OCI-LY3 (cell line): ENCODE measurements around the gene ST3GAL5.

Experiments used
- H2AFZ ChIP-seq: fragments of 200-600, 300-600 bp; shearing (Covaris generic); 2 replicates; pipeline ENCODE4 v1.6.0; 2014; ENCODE audit warnings: antibody characterized with exemption, low read depth, low read length
- H3K27ac ChIP-seq: fragments of 200-600, 300-600 bp; sonication (generic); 2 replicates; pipeline ENCODE4 v1.5.1; 2014; ENCODE audit warnings: mild to moderate bottlenecking, low read length, moderate library complexity, mixed read lengths
- H3K27me3 ChIP-seq: fragments of 200-600, 300-600 bp; sonication (generic); 2 replicates; pipeline ENCODE4 v1.6.1; 2014; ENCODE audit warnings: low read depth, low read length, mixed read lengths
- H3K36me3 ChIP-seq: fragments of 200-600, 300-600 bp; sonication (generic); replicated peaks from 2 replicates; pipeline ENCODE3; 2014; ENCODE audit warnings: low read depth, low read length, mixed read lengths
- H3K4me1 ChIP-seq: fragments of 300-600, 200-600 bp; sonication (generic); 2 replicates; pipeline ENCODE4 v1.6.1; 2014; ENCODE audit warnings: low read length, mixed read lengths
- H3K4me2 ChIP-seq: fragments of 200-600, 300-600 bp; sonication (generic); 2 replicates; pipeline ENCODE4 v1.6.1; 2014; ENCODE audit warnings: low read length, mixed read lengths
- H3K4me3 ChIP-seq: fragments of 300-600, 200-600 bp; sonication (generic); 2 replicates; pipeline ENCODE4 v1.5.1; 2014; ENCODE audit warnings: antibody characterized with exemption, mild to moderate bottlenecking, low read length, moderate library complexity
- H3K79me2 ChIP-seq: fragments of 300-600, 200-600 bp; shearing (Covaris generic); 2 replicates; pipeline ENCODE4 v1.6.1; 2014; ENCODE audit warnings: mild to moderate bottlenecking, low read length, mixed read lengths
- H3K9ac ChIP-seq: fragments of 300-600, 200-600 bp; shearing (Covaris generic); 2 replicates; pipeline ENCODE4 v1.6.0; 2014; ENCODE audit warnings: mild to moderate bottlenecking, low read length, moderate library complexity
- H3K9me3 ChIP-seq: fragments of 200-600, 300-600 bp; shearing (Covaris generic); 2 replicates; pipeline ENCODE4 v1.6.1; 2014; ENCODE audit warnings: low read length, mixed read lengths; ENCODE audit not compliant: insufficient read depth
- H4K20me1 ChIP-seq: fragments of 200-600, 300-600 bp; sonication (generic); 2 replicates; pipeline ENCODE4 v1.6.1; 2016; ENCODE audit warnings: low read length, mixed read lengths; ENCODE audit not compliant: insufficient read depth
- EZH2phosphoT487 ChIP-seq: fragments of 200-600 bp; shearing (Covaris generic); IDR thresholded peaks from 2 replicates; pipeline ENCODE4 v1.6.1; 2018; ENCODE audit warnings: antibody characterized with exemption, mixed run types, low read depth
- TF ChIP-seq, protein P1 (sequence below): fragments of 200-600, 300-600 bp; sonication (generic); IDR thresholded peaks from 2 replicates; pipeline ENCODE4 v1.5.1; 2014; ENCODE audit warnings: antibody characterized with exemption, low read length, low read depth

The ST3GAL5 gene

DNA sequence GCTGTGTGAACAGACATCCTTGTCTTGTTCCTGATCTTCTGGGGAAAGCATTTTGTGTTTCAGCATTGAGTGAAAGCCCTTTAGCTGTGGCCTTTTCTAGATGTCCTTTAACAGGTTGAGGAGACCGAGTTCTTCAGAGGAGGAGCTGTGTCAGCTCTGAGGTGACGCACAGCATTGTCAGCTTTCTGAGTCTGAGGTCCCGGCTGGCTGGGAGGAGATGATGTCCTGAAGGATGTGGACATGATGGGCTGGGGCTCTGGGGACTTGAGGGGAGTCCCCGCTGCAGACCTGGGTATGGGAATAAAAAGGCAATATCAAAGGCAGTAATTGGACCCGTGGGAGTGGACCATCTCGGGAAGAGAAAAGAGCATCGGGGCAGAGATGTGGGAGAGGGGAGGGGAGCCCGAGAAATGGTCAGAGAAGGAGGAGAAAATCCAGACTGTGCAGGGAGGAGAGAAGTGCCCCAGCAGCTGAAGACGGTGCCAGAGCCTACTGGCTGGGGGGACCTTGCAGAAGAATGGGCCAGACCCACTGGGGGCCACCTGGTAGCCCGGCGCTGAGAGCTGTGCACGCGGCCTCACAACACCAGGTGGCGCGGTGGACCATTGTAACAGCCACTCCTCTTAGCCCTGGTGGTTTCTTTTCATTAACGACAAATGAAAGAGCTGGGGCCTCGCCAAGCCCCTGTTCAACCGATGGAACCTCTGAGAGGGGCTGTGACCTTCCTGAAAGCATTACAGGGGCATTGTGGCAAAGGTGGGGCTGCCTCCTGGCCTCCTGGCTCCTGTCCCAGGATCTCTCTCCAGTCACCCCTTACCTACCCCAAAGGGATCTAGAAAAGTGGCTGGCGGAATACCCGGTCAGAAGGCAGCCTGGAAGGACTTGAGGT is 61.6 kb downstream of the ST3GAL5 start:
- Histone ChIP-seq H3K4me2 (peak overlapping the region; percentile 94), H3K9ac (peak overlapping the region; percentile 77), H3K4me1 (peaks cover 50% of the 10 kb centered on the region), H3K27me3 (no peaks in the 10 kb centered on the region; the same call in 1 of the 2 replicates), H3K79me2 (no peaks in the 10 kb centered on the region), H3K36me3 (no peaks in the 10 kb centered on the region), H2AFZ (peak overlapping the region; percentile 73), H3K9me3 (no peaks in the 10 kb centered on the region), H3K27ac (peak overlapping the region; percentile 55), H4K20me1 (no peaks in the 10 kb centered on the region), H3K4me3 (peak overlapping the region; percentile 75)
- no peak for TF ChIP-seq EZH2phosphoT487
- TF ChIP-seq, protein P1, sequence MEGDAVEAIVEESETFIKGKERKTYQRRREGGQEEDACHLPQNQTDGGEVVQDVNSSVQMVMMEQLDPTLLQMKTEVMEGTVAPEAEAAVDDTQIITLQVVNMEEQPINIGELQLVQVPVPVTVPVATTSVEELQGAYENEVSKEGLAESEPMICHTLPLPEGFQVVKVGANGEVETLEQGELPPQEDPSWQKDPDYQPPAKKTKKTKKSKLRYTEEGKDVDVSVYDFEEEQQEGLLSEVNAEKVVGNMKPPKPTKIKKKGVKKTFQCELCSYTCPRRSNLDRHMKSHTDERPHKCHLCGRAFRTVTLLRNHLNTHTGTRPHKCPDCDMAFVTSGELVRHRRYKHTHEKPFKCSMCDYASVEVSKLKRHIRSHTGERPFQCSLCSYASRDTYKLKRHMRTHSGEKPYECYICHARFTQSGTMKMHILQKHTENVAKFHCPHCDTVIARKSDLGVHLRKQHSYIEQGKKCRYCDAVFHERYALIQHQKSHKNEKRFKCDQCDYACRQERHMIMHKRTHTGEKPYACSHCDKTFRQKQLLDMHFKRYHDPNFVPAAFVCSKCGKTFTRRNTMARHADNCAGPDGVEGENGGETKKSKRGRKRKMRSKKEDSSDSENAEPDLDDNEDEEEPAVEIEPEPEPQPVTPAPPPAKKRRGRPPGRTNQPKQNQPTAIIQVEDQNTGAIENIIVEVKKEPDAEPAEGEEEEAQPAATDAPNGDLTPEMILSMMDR, result peak; percentile 89

DNA sequence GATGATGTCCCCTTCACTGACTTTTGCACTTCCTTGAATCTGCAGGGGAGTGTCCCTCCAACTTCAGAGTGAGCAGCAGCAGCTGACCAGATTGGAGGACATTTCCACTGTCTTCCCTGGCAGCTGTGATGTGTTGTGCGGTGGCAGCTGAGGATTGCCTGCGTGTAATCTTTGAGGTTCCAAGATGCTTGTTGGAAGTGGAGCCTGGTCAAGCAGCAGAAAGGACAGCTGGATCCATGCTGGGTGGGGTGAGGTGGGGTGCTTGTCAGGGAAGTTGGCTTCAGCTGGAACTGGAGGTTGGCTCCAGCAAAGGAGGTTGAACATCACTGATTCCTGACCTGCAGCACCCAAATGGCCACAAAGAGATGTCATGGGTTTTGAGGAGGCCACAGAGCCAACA is 64.8 kb downstream of the ST3GAL5 start:
- peaks cover 28% of the 10 kb centered on the region for H3K4me1 ChIP-seq

DNA sequence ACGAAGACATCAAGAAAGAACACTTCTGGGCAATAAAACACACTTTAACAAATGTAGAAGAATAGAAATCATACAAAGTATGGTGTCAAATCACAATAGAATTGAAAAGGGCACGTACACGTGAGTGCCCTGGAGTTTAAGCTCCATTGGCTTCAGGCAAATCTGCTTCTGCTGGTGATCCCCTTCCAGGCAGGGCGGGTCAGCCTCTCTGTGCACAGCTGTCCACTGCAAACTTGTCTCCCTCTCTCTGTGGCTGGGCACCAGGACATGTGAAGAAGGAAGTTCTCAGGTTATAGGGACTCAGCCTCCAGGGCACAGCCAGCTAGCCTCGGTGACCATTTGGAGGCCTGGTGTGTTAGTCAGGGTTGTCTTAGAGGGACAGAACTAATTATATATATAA is 66.0 kb downstream of the ST3GAL5 start:
- Histone ChIP-seq H3K4me1 (peaks cover 17% of the 10 kb centered on the region), H3K27me3 (peaks cover 17% of the 10 kb centered on the region), H3K36me3 (no peaks in the 10 kb centered on the region), H3K79me2 (no peaks in the 10 kb centered on the region), H2AFZ (no peak overlapping the region), H4K20me1 (no peaks in the 10 kb centered on the region), H3K9ac (no peak overlapping the region), H3K9me3 (no peaks in the 10 kb centered on the region), H3K4me3 (no peak overlapping the region), H3K4me2 (no peak overlapping the region), H3K27ac (no peak overlapping the region)
- TF ChIP-seq EZH2phosphoT487, result no peak
- TF ChIP-seq, protein P1, result no peak

More for the DNA sequence above, 64.8 kb downstream of the ST3GAL5 start:
- no peaks in the 10 kb centered on the region for H3K36me3 ChIP-seq
- H3K9me3 ChIP-seq, result no peaks in the 10 kb centered on the region
- no peak overlapping the region for H3K4me3 ChIP-seq
- H4K20me1 ChIP-seq, result no peaks in the 10 kb centered on the region
- no peak overlapping the region for H3K27ac ChIP-seq
- H2AFZ ChIP-seq, result no peak overlapping the region
- peaks cover 17% of the 10 kb centered on the region for H3K27me3 ChIP-seq
- no peaks in the 10 kb centered on the region for H3K79me2 ChIP-seq
- no peak overlapping the region for H3K4me2 ChIP-seq
- H3K9ac ChIP-seq, result no peak overlapping the region
- TF ChIP-seq, protein P1, result no peak
- TF ChIP-seq EZH2phosphoT487, result no peak

DNA sequence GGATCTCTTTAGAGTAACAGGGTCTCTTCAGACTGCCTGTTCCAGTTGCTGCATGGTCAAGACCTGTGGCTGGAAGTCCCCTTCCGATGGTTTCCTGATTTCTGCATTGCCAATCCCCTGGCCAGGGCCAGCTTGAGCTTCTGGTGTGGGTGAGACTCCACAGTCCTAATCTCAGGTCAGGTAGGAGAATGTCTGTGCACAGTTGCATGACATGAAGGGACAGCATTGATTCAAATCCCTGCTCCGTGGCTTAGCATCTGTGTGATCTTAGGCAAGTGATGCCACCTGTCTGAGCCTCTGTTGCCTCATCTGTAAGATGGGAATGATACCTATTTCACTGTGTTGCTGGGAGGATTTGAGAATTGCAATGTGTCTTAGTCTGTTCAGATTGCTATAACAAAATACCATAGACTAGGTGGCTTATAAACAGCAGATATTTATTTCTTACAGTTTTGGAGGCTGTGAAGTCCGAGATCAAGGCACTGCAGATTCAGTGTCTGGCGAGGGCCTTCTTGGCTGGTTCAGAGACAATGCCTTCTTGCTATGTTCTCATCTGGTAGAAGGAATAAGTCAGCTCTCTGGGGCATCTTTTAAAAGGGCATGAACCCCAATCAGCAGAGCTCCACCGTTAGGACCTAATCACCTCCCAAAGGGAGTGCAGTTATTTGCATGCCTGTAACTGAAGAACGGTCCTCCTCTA is 68.8 kb downstream of the ST3GAL5 start:
- H3K79me2 ChIP-seq, result no peaks in the 10 kb centered on the region
- H3K27ac ChIP-seq, result no peak overlapping the region
- peaks cover 19% of the 10 kb centered on the region for H3K27me3 ChIP-seq
- H4K20me1 ChIP-seq, result no peaks in the 10 kb centered on the region
- peak overlapping the region; percentile 69 for H2AFZ ChIP-seq
- no peaks in the 10 kb centered on the region for H3K36me3 ChIP-seq
- H3K9me3 ChIP-seq, result no peaks in the 10 kb centered on the region
- no peak for TF ChIP-seq EZH2phosphoT487
- TF ChIP-seq, protein P1, result no peak
- H3K9ac ChIP-seq, result no peak overlapping the region
- H3K4me1 ChIP-seq, result peaks cover 9% of the 10 kb centered on the region; the same call in 1 of the 2 replicates
- H3K4me2 ChIP-seq, result no peak overlapping the region
- H3K4me3 ChIP-seq, result no peak overlapping the region
